ENCODE results near the gene MAFF.
"Not testable (repeated sequence)": the region's sequence is repeated elsewhere in the genome, so short reads cannot be mapped to it uniquely, and the experiment has no call there.

MAFF gene

DNA sequence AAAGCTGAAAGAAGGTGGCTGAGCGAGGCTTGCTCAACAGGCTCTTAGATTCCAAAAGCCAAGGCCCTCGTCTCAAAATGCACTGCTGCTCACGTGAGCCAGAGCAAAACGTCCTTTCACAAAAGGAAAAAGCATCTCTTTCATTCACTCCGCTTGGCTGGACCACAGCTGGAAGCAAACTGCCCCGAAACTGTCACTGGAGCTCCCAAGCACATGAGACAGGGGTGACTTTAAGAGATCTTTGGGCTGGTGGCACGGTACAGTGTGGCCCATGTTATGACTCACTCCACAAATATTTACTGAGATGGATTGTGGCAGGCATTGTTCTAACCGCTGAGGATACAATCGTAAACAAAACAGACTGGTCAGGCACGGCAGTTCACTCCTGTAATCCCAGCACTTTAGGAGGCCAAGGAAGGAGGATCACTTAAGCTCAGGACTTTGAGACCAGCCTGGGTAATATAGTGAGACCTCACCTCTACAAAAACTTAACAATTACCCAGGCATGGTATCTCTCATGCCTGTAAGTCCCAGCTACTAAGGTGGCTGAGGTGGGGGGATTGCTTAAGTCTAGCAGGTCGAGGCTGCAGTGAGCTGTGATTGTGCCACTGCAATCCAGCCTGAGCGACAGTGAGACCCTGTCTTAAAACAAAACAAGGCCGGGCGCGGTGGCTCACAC is 23.7 kb upstream of the MAFF start:
- TF ChIP-seq, protein P1, sequence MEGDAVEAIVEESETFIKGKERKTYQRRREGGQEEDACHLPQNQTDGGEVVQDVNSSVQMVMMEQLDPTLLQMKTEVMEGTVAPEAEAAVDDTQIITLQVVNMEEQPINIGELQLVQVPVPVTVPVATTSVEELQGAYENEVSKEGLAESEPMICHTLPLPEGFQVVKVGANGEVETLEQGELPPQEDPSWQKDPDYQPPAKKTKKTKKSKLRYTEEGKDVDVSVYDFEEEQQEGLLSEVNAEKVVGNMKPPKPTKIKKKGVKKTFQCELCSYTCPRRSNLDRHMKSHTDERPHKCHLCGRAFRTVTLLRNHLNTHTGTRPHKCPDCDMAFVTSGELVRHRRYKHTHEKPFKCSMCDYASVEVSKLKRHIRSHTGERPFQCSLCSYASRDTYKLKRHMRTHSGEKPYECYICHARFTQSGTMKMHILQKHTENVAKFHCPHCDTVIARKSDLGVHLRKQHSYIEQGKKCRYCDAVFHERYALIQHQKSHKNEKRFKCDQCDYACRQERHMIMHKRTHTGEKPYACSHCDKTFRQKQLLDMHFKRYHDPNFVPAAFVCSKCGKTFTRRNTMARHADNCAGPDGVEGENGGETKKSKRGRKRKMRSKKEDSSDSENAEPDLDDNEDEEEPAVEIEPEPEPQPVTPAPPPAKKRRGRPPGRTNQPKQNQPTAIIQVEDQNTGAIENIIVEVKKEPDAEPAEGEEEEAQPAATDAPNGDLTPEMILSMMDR (IDR thresholded peaks at IDR 0.05; ENCODE audit: control insufficient read depth, extremely low read depth, insufficient read depth): no peak
- no peak overlapping the region for H3K4me3 ChIP-seq (ENCODE audit: low read depth, low read length)
- DNase-seq (ENCODE audit: low read depth): peak; percentile 92

DNA sequence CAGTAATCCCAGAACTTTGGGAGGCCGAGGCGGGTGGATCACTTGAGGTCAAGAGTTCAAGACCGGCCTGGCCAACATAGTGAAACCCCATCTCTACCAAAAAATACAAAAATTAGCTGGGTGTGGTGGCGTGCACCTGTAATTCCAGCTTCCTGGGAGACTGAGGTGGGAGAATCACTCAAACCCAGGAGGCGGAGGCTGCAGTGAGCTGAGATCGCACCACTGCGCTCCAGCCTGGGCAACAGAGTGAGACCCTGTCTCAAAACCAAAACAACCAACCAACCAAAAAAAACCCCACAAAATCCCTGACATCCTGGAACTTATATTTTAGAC is 23.2 kb upstream of the MAFF start:
- DNase-seq (ENCODE audit: low read depth); H3K4me3 ChIP-seq (ENCODE audit: low read depth, low read length): not testable (repeated sequence)

DNA sequence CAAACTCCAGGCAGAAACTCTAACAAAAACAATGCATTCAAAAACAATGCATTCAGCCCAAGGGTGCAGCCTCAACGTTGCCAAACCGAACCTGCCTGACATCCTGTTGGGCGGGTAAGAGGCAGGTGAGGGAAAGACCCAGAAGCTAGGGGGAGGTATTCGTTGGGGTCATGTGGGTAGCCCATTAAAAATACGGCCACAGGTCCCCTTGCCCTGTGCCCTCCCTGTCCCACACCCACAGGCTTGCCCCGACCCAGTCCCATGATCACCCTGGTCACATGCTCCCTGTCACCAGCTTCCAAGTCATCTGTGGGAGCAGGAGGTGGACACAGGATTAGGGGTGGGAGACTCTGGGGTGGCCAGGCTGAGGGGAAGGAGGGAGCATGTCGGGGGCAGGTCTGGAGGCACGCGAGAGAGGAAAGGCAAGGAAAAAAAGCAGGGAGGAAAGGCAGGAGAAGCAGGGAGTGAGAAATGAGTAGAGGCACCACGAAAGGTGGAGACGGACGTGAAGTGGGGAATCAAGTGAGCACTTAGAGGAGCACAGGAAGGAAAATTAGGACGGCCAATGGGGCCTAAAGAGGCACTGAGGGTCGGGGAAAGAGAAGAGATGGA is 20.8 kb upstream of the MAFF start:
- TF ChIP-seq, protein P1 (IDR thresholded peaks at IDR 0.05; ENCODE audit: control insufficient read depth, extremely low read depth, insufficient read depth): no peak
- DNase-seq (ENCODE audit: low read depth): no peak
- H3K4me3 ChIP-seq (ENCODE audit: low read depth, low read length): peak overlapping the region; percentile 73

DNA sequence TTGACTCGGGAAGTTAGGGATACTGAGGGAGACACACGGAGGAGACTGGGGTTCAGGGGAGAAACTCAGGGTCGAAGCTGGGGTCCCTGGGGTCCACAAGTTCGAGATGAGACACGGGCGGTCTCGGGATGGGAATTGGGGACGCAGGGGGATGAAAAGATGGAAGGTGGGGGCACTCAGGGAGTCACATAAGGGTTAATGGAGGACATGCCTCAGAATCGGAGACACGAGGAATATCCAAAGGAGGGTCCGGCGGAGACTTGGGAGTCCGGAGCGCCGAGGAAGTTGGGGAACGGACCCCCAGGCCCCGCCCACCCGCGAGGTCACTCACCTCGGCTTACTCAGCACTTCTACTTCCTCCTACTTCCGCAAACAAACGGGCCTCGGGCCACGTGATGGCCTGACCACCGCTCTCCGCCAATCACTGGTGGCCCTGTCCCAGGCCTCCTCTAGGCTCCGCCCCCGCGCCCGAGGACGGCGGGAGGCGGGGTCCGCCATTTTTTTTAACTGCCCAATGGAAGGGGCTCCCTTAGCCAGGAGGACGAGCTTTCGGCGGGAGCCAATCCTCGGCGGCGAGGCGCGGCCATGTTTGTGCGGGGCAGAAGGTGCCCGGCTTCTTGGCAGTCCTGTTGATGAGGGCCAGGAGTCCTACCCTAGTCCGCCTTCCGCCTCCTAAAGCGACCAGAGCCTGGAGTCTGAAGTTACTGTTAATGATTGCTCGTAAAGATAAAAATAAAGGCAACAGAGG is 20.2 kb upstream of the MAFF start, which contains the start of gene PLA2G6:
Gene PLA2G6, minus strand, starts transcription at position 378 of the 748 bp plus-strand sequence. CDS start 12,404 bp downstream, outside the sequence.
- TF ChIP-seq, protein P1 (IDR thresholded peaks at IDR 0.05; ENCODE audit: control insufficient read depth, extremely low read depth, insufficient read depth): no peak
- DNase-seq (ENCODE audit: low read depth): peak; percentile 99
- peak within 1 kb of the TSS; percentile 73 for H3K4me3 ChIP-seq (ENCODE audit: low read depth, low read length)

DNA sequence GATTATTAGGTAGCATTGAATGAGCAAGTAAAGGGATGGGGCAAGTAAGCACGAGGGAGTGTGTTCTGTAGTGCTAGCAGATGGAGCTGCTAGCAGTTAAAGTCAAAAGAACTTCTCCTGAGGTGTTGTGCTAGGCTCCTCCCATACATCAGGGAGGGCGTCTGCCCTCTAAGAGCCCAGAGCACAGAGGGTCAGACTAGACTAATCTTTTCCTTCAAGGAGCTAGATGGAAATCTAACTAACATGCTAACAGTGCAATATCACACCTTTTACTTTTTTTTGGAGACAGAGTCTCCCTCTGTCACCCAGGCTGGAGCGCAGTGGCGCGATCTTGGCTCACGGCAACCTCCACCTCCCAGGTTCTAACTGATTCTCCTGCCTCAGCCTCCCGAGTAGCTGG is 17.0 kb upstream of the MAFF start:
- DNase-seq (ENCODE audit: low read depth): no peak
- no peak overlapping the region for H3K4me3 ChIP-seq (ENCODE audit: low read depth, low read length)
- TF ChIP-seq, protein P1 (IDR thresholded peaks at IDR 0.05; ENCODE audit: control insufficient read depth, extremely low read depth, insufficient read depth): no peak

DNA sequence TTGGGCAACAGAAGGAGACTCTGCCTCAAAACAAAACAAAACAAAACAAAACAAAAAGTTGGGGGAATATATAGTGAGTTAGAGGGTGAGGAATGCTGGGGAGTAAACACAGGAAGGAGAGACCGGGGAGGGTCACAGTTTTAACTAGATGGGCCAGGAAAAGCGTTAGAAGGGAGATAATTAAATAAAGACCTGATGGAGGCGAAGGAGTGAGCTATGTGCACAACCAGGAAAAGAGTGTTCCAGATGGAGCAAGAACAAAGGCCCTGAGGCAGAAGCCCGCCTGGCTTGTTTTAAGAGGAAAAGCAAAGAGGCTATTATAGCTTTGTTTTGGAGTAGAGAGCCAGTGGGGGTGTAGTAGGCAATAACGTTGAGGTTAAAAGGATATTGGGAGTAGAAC is 15.4 kb upstream of the MAFF start:
- DNase-seq (ENCODE audit: low read depth): no peak
- no peak overlapping the region for H3K4me3 ChIP-seq (ENCODE audit: low read depth, low read length)
- TF ChIP-seq, protein P1 (IDR thresholded peaks at IDR 0.05; ENCODE audit: control insufficient read depth, extremely low read depth, insufficient read depth): no peak

DNA sequence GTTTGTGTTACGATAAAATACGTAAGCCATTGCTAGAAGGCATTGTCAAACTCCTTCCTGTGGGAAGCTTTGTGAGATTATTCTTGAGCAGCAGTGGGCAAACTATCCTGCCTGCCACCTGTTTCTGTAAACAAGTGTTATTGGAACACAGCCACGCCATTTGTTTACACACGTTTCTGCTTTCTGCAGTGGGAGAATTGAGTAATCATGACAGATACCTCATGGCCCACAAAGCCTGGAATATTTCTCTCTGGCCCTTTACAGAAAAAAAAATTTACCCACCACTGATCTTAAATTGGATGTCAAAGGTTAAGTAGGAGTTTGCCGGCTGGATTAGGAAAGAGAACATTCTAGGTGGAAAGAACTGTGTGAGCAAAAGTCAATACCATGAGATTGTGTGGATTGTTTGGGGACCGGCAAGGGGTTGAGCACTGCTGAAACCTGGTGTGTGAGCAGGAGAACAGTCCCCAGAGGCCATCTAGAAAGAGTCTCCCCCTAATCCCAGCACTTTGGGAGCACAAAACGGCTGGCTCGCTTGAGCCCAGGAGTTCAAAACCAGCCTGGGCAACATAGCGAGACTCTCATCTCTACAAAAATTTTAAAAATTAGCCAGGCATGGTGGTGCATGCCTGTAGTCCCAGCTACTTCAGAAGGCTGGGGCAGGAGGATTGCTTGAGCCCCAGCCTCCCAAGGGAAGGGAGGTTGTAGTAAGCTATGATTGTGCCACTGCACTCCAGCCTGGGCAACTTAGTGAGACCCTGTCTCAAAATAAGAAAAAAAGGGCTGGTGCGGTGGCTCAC is 14.2 kb upstream of the MAFF start:
- DNase-seq (ENCODE audit: low read depth): peak; percentile 88
- no peak overlapping the region for H3K4me3 ChIP-seq (ENCODE audit: low read depth, low read length)
- TF ChIP-seq, protein P1 (IDR thresholded peaks at IDR 0.05; ENCODE audit: control insufficient read depth, extremely low read depth, insufficient read depth): no peak
